GM23338 (cell line): ENCODE data around the gene RAG1. TPM values are rescaled to one million over a fixed set of nuclear protein-coding genes. Genes with fewer than 3 reads are reported as not detected.

Source experiments
- ATAC-seq: fragments of 200-7000 bp; cut with Tn5 transposase; 3 replicates; pipeline ENCODE4 v1.9.1; 2020
- DNase-seq: peaks from one replicate; pipeline ENCODE4 v3.0.0-alpha.2; 2015; ENCODE audit warnings: low spot score
- H2AFZ ChIP-seq: fragments of 200-600 bp; sonication (generic); 2 replicates; pipeline ENCODE4 v1.8.0; 2016; ENCODE audit warnings: antibody characterized with exemption, mild to moderate bottlenecking, moderate library complexity
- H3F3A ChIP-seq: fragments of 200-600 bp; sonication (generic); replicated peaks from 2 replicates; pipeline ENCODE4 v1.8.0; 2017; ENCODE audit warnings: antibody characterized with exemption, mixed run types, low read depth
- H3K27ac ChIP-seq: fragments of 200-600 bp; sonication (generic); 2 replicates; pipeline ENCODE4 v1.6.1; 2016; ENCODE audit warnings: low read depth
- H3K27me3 ChIP-seq: fragments of 200-600 bp; sonication (generic); 2 replicates; pipeline ENCODE4 v1.8.0; 2016; ENCODE audit warnings: mild to moderate bottlenecking, mixed run types, moderate library complexity; ENCODE audit not compliant: insufficient read depth
- H3K36me3 ChIP-seq: fragments of 200-600 bp; sonication (generic); 2 replicates; pipeline ENCODE4 v1.8.0; 2016; ENCODE audit warnings: mild to moderate bottlenecking; ENCODE audit not compliant: insufficient read depth
- H3K4me1 ChIP-seq: fragments of 200-600 bp; sonication (generic); 2 replicates; pipeline ENCODE4 v1.8.0; 2016; ENCODE audit warnings: mild to moderate bottlenecking, moderate library complexity; ENCODE audit not compliant: insufficient read depth
- H3K4me2 ChIP-seq: fragments of 200-600 bp; sonication (generic); 2 replicates; pipeline ENCODE4 v1.7.1; 2017; ENCODE audit warnings: mixed run types
- H3K4me3 ChIP-seq: fragments of 200-600 bp; sonication (generic); 2 replicates; pipeline ENCODE4 v1.6.1; 2016; ENCODE audit warnings: mixed run types
- H3K79me2 ChIP-seq: fragments of 200-600 bp; sonication (generic); replicated peaks from 2 replicates; pipeline ENCODE4 v1.8.0; 2017; ENCODE audit warnings: mild to moderate bottlenecking; ENCODE audit not compliant: insufficient read depth
- H3K9me2 ChIP-seq: fragments of 200-600 bp; sonication (generic); 2 replicates; pipeline ENCODE4 v1.8.0; 2017; ENCODE audit not compliant: insufficient read depth
- H4K20me1 ChIP-seq: fragments of 200-600 bp; sonication (generic); replicated peaks from 2 replicates; pipeline ENCODE4 v1.8.0; 2017; ENCODE audit warnings: mild to moderate bottlenecking; ENCODE audit not compliant: insufficient read depth
- H3K27ac Mint-ChIP-seq: 2 replicates; pipeline ENCODE4 v1.8.0; 2020; ENCODE audit warnings: inconsistent platforms, mild to moderate bottlenecking, moderate library complexity, mixed read lengths
- H3K27me3 Mint-ChIP-seq: 3 replicates; pipeline ENCODE4 v1.8.0; 2022; ENCODE audit warnings: low read depth, mild to moderate bottlenecking, moderate library complexity, mixed read lengths, inconsistent platforms; ENCODE audit not compliant: insufficient read depth, poor library complexity
- H3K36me3 Mint-ChIP-seq: 3 replicates; pipeline ENCODE4 v1.8.0; 2021; ENCODE audit warnings: low read depth, mild to moderate bottlenecking, inconsistent platforms, moderate library complexity, mixed read lengths
- H3K4me1 Mint-ChIP-seq: 3 replicates; pipeline ENCODE4 v1.8.0; 2020; ENCODE audit warnings: mild to moderate bottlenecking, inconsistent platforms, mixed read lengths
- H3K4me3 Mint-ChIP-seq: 3 replicates; pipeline ENCODE4 v1.8.0; 2021; ENCODE audit warnings: moderate library complexity, mild to moderate bottlenecking, inconsistent platforms, mixed read lengths
- H3K9me3 Mint-ChIP-seq: 3 replicates; pipeline ENCODE4 v1.8.0; 2020; ENCODE audit warnings: moderate library complexity, mild to moderate bottlenecking, inconsistent platforms, mixed read lengths
- CREB1 ChIP-seq: fragments of 250-450 bp; sonication (Bioruptor Pico); IDR thresholded peaks from 2 replicates; pipeline ENCODE4 v1.5.0; 2020; ENCODE audit warnings: low read depth, mild to moderate bottlenecking, moderate library complexity
- EZH2 ChIP-seq: fragments of 200-600 bp; sonication (generic); IDR thresholded peaks from one replicate; pipeline ENCODE4 v1.8.0; 2017; ENCODE audit warnings: antibody characterized with exemption, mild to moderate bottlenecking, low read depth; ENCODE audit not compliant: unreplicated experiment
- EZH2phosphoT487 ChIP-seq: fragments of 200-600 bp; sonication (generic); IDR thresholded peaks from one replicate; pipeline ENCODE4 v1.8.1; 2018; ENCODE audit warnings: antibody characterized with exemption; ENCODE audit not compliant: unreplicated experiment
- JUNB ChIP-seq: IDR thresholded peaks from one replicate; pipeline ENCODE4 v1.6.1; 2016; ENCODE audit warnings: antibody characterized with exemption; ENCODE audit not compliant: unreplicated experiment
- NANOG ChIP-seq: IDR thresholded peaks from 2 replicates; pipeline ENCODE4 v1.6.1; 2016; ENCODE audit warnings: antibody characterized with exemption, borderline replicate concordance
- STAT1 ChIP-seq: IDR thresholded peaks from one replicate; pipeline ENCODE4 v1.6.1; 2016; ENCODE audit warnings: antibody characterized with exemption; ENCODE audit not compliant: unreplicated experiment
- ZNF114 ChIP-seq: fragments of 250-450 bp; sonication (Bioruptor Pico); IDR thresholded peaks from 2 replicates; pipeline ENCODE4 v1.5.0; 2020; ENCODE audit warnings: mild to moderate bottlenecking, moderate library complexity
- ZNF331 ChIP-seq: fragments of 250-450 bp; sonication (Bioruptor Pico); IDR thresholded peaks from 2 replicates; pipeline ENCODE4 v1.5.0; 2020; ENCODE audit warnings: low read depth, mild to moderate bottlenecking, moderate library complexity
- polyA plus RNA-seq: library from polyadenylated mRNA; unstranded; fragments of >200 nt; fragmentation: Nextera tagmentation; extraction: Ambion mirVana; gene quantifications from 2 replicates; pipeline ENCODE4 v1.2.1, GENCODE V29; 2016
- total RNA-seq: library from RNA; depleted of rRNA; stranded (reverse); fragments of >200 nt; shearing (Covaris generic); gene quantifications from 2 replicates; pipeline ENCODE4 v1.2.3, GENCODE V29; 2014
- TF ChIP-seq, protein P1 (sequence below): IDR thresholded peaks from one replicate; pipeline ENCODE4 v1.6.1; 2018; ENCODE audit warnings: antibody characterized with exemption; ENCODE audit not compliant: unreplicated experiment
- TF ChIP-seq, protein P2 (sequence below): fragments of 250-450 bp; sonication (Bioruptor Pico); IDR thresholded peaks from 2 replicates; pipeline ENCODE4 v1.5.0; 2020; ENCODE audit warnings: mild to moderate bottlenecking, moderate library complexity

Gene RAG1
- total and polyA plus RNA-seq, 2 experiments from 2014 or later = 0.89 to 1.4 TPM

DNA sequence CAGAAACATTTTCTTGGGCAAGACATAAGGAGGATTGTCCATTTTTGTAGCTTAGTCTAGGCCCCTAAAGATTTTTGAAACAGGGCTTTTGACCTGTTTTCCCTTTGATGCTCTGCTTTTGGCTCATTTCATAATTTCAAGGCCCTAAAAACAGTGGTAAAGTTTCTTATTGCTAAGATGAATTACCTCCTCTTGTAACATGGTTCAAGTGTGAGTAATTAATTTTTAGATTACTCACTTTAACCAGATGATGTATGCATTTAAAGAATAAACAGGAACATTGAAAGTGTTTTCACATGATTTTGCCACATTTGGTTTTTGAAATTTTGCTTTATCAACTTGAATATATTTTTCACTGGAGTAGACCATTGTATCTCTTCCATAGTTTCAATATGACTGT lies 29.1 kb downstream of the RAG1 start:
- Histone ChIP-seq H3F3A (no peaks in the 10 kb centered on the region), H3K27ac (no peak overlapping the region), H3K36me3 (no peaks in the 10 kb centered on the region), H3K4me2 (no peak overlapping the region), H3K4me1 (peaks cover 5% of the 10 kb centered on the region; the same call in 1 of the 2 replicates), H3K79me2 (no peaks in the 10 kb centered on the region), H4K20me1 (no peaks in the 10 kb centered on the region; the same call in 1 of the 2 replicates), H3K9me2 (peaks cover 8% of the 10 kb centered on the region; the same call in 1 of the 2 replicates), H2AFZ (no peak overlapping the region), H3K27me3 (no peaks in the 10 kb centered on the region), H3K4me3 (no peak overlapping the region)
- DNase-seq (no peak), ATAC-seq (no peak)
- no peaks in the 10 kb centered on the region; the same call in 2 of the 3 replicates for H3K9me3 Mint-ChIP-seq
- no peak for TF ChIP-seq JUNB
- H3K4me1 Mint-ChIP-seq = peaks cover 2% of the 10 kb centered on the region; the same call in 2 of the 3 replicates
- H3K27me3 Mint-ChIP-seq = no peaks in the 10 kb centered on the region
- H3K27ac Mint-ChIP-seq = no peak overlapping the region
- no peak overlapping the region for H3K4me3 Mint-ChIP-seq
- no peaks in the 10 kb centered on the region for H3K36me3 Mint-ChIP-seq

DNA sequence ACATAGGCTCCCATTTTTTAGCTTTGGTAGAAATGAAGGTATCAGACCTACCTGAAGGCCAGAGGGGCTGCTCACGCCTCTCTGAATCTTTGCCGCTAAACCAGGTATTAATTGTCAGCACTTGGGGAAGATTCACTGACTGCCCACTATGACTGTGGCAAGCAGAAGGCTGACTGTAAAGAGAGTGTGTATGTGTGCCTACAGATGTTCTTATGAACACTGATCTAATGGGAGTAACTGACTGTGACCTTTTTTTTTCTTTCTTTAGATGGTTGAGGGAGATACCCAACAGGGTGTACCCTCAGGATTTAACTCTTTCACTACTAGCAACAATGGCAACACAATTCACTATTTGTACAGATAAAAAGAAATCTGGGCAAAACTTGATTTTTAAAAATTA lies 30.2 kb downstream of the RAG1 start, which contains the start of gene RAG2:
RAG2 (minus strand) TSS at position 186 of the 400 bp plus-strand sequence. CDS start 4,068 bp downstream, outside the sequence.
- no peaks in the 10 kb centered on the region for H3K36me3 Mint-ChIP-seq

More for the DNA sequence above, 30.2 kb downstream of the RAG1 start, which contains the start of gene RAG2:
- DNase-seq = no peak
- Histone ChIP-seq H2AFZ (no peak within 1 kb of the TSS), H3K27ac (no peak within 1 kb of the TSS), H3K27me3 (no peaks in the 10 kb centered on the region), H3K4me2 (no peak within 1 kb of the TSS), H4K20me1 (no peaks in the 10 kb centered on the region; the same call in 1 of the 2 replicates), H3K36me3 (no peaks in the 10 kb centered on the region), H3K4me1 (peaks cover 5% of the 10 kb centered on the region; the same call in 1 of the 2 replicates), H3K4me3 (no peak within 1 kb of the TSS), H3K9me2 (peaks cover 8% of the 10 kb centered on the region; the same call in 1 of the 2 replicates), H3K79me2 (no peaks in the 10 kb centered on the region), H3F3A (no peaks in the 10 kb centered on the region)
- Mint-ChIP-seq H3K4me1 (peaks cover 2% of the 10 kb centered on the region; the same call in 2 of the 3 replicates), H3K4me3 (no peak within 1 kb of the TSS), H3K9me3 (no peaks in the 10 kb centered on the region; the same call in 2 of the 3 replicates), H3K27me3 (no peaks in the 10 kb centered on the region), H3K27ac (no peak within 1 kb of the TSS)
- TF ChIP-seq STAT1 = no peak
- TF ChIP-seq EZH2 = no peak
- no peak for TF ChIP-seq NANOG
- no peak for TF ChIP-seq ZNF331 (CRISPR knock-in tag)
- TF ChIP-seq, protein P1, sequence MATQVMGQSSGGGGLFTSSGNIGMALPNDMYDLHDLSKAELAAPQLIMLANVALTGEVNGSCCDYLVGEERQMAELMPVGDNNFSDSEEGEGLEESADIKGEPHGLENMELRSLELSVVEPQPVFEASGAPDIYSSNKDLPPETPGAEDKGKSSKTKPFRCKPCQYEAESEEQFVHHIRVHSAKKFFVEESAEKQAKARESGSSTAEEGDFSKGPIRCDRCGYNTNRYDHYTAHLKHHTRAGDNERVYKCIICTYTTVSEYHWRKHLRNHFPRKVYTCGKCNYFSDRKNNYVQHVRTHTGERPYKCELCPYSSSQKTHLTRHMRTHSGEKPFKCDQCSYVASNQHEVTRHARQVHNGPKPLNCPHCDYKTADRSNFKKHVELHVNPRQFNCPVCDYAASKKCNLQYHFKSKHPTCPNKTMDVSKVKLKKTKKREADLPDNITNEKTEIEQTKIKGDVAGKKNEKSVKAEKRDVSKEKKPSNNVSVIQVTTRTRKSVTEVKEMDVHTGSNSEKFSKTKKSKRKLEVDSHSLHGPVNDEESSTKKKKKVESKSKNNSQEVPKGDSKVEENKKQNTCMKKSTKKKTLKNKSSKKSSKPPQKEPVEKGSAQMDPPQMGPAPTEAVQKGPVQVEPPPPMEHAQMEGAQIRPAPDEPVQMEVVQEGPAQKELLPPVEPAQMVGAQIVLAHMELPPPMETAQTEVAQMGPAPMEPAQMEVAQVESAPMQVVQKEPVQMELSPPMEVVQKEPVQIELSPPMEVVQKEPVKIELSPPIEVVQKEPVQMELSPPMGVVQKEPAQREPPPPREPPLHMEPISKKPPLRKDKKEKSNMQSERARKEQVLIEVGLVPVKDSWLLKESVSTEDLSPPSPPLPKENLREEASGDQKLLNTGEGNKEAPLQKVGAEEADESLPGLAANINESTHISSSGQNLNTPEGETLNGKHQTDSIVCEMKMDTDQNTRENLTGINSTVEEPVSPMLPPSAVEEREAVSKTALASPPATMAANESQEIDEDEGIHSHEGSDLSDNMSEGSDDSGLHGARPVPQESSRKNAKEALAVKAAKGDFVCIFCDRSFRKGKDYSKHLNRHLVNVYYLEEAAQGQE = no peak
- no peak for TF ChIP-seq EZH2phosphoT487
- no peak for TF ChIP-seq CREB1 (CRISPR knock-in tag)
- TF ChIP-seq, protein P2, sequence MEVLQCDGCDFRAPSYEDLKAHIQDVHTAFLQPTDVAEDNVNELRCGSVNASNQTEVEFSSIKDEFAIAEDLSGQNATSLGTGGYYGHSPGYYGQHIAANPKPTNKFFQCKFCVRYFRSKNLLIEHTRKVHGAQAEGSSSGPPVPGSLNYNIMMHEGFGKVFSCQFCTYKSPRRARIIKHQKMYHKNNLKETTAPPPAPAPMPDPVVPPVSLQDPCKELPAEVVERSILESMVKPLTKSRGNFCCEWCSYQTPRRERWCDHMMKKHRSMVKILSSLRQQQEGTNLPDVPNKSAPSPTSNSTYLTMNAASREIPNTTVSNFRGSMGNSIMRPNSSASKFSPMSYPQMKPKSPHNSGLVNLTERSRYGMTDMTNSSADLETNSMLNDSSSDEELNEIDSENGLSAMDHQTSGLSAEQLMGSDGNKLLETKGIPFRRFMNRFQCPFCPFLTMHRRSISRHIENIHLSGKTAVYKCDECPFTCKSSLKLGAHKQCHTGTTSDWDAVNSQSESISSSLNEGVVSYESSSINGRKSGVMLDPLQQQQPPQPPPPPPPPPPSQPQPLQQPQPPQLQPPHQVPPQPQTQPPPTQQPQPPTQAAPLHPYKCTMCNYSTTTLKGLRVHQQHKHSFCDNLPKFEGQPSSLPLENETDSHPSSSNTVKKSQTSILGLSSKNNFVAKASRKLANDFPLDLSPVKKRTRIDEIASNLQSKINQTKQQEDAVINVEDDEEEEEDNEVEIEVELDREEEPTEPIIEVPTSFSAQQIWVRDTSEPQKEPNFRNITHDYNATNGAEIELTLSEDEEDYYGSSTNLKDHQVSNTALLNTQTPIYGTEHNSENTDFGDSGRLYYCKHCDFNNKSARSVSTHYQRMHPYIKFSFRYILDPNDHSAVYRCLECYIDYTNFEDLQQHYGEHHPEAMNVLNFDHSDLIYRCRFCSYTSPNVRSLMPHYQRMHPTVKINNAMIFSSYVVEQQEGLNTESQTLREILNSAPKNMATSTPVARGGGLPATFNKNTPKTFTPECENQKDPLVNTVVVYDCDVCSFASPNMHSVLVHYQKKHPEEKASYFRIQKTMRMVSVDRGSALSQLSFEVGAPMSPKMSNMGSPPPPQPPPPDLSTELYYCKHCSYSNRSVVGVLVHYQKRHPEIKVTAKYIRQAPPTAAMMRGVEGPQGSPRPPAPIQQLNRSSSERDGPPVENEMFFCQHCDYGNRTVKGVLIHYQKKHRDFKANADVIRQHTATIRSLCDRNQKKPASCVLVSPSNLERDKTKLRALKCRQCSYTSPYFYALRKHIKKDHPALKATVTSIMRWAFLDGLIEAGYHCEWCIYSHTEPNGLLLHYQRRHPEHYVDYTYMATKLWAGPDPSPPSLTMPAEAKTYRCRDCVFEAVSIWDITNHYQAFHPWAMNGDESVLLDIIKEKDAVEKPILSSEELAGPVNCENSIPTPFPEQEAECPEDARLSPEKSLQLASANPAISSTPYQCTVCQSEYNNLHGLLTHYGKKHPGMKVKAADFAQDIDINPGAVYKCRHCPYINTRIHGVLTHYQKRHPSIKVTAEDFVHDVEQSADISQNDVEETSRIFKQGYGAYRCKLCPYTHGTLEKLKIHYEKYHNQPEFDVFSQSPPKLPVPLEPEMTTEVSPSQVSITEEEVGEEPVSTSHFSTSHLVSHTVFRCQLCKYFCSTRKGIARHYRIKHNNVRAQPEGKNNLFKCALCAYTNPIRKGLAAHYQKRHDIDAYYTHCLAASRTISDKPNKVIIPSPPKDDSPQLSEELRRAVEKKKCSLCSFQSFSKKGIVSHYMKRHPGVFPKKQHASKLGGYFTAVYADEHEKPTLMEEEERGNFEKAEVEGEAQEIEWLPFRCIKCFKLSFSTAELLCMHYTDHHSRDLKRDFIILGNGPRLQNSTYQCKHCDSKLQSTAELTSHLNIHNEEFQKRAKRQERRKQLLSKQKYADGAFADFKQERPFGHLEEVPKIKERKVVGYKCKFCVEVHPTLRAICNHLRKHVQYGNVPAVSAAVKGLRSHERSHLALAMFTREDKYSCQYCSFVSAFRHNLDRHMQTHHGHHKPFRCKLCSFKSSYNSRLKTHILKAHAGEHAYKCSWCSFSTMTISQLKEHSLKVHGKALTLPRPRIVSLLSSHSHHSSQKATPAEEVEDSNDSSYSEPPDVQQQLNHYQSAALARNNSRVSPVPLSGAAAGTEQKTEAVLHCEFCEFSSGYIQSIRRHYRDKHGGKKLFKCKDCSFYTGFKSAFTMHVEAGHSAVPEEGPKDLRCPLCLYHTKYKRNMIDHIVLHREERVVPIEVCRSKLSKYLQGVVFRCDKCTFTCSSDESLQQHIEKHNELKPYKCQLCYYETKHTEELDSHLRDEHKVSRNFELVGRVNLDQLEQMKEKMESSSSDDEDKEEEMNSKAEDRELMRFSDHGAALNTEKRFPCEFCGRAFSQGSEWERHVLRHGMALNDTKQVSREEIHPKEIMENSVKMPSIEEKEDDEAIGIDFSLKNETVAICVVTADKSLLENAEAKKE (CRISPR knock-in tag) = no peak
- no peak for TF ChIP-seq ZNF114 (CRISPR knock-in tag)
- ATAC-seq = no peak
